OCI-LY3 (cell line): ENCODE data around the gene DAP.

ENCODE experiments used
- EZH2phosphoT487 ChIP-seq: fragments of 200-600 bp; shearing (Covaris generic); IDR thresholded peaks from 2 replicates; pipeline ENCODE4 v1.6.1; 2018; ENCODE audit warnings: antibody characterized with exemption, mixed run types, low read depth
- TF ChIP-seq, protein P1 (sequence below): fragments of 200-600, 300-600 bp; sonication (generic); IDR thresholded peaks from 2 replicates; pipeline ENCODE4 v1.5.1; 2014; ENCODE audit warnings: antibody characterized with exemption, low read length, low read depth

DNA sequence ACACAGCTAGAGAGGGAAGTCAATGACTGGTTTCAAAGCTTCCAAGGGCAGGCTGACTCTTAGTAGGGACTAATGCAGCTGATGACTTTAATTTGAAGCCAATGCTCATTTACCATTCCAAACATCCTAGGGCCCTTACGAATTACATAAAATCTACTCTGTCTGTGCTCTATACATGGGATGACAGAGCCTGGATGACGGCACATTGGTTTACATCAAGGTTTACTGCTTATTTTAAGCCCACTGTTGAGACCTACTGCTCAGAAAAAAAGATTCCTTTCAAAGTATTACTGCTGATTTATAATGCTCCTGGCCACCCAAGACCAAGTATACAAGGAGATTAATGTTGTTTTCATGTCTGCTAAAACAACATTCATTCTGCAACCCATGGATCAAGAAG lies 74.1 kb downstream of the DAP start:
- no peak for TF ChIP-seq EZH2phosphoT487
- TF ChIP-seq, protein P1, sequence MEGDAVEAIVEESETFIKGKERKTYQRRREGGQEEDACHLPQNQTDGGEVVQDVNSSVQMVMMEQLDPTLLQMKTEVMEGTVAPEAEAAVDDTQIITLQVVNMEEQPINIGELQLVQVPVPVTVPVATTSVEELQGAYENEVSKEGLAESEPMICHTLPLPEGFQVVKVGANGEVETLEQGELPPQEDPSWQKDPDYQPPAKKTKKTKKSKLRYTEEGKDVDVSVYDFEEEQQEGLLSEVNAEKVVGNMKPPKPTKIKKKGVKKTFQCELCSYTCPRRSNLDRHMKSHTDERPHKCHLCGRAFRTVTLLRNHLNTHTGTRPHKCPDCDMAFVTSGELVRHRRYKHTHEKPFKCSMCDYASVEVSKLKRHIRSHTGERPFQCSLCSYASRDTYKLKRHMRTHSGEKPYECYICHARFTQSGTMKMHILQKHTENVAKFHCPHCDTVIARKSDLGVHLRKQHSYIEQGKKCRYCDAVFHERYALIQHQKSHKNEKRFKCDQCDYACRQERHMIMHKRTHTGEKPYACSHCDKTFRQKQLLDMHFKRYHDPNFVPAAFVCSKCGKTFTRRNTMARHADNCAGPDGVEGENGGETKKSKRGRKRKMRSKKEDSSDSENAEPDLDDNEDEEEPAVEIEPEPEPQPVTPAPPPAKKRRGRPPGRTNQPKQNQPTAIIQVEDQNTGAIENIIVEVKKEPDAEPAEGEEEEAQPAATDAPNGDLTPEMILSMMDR: no peak
